ENCODE results near the gene LRSAM1.

Gene LRSAM1

DNA sequence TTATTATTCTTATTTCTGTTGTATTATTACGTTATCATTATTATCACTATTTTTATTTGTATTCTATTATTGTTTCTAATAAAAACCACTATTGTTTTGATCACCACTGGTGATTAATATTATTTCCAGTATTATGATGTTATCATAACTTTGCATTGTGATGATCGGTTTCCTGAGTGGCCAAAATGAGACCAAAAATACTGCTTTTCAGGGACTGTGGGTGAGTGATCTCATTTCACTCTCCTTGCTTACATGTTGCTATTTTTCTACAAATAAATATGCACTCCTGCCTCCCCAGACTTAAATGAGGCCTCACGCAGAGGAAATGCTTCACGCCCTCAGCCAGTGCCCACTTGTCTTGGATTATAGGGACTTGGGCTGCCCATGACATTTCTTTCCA, 78.4 kb downstream of the LRSAM1 start:
- Mint-ChIP-seq H3K4me3 (no peak overlapping the region), H3K27ac (ENCODE audit: low read depth) (no peak overlapping the region), H3K27me3 (no peaks in the 10 kb centered on the region), H3K4me1 (no peaks in the 10 kb centered on the region), H3K9me3 (no peaks in the 10 kb centered on the region), H3K36me3 (ENCODE audit: insufficient read depth) (peaks cover 1% of the 10 kb centered on the region)
- DNase-seq (ENCODE audit: low spot score in 2 of 2) (no peak), ATAC-seq (replicated peaks; ENCODE audit: extremely low read depth, poor library complexity, severe bottlenecking) (no peak)

DNA sequence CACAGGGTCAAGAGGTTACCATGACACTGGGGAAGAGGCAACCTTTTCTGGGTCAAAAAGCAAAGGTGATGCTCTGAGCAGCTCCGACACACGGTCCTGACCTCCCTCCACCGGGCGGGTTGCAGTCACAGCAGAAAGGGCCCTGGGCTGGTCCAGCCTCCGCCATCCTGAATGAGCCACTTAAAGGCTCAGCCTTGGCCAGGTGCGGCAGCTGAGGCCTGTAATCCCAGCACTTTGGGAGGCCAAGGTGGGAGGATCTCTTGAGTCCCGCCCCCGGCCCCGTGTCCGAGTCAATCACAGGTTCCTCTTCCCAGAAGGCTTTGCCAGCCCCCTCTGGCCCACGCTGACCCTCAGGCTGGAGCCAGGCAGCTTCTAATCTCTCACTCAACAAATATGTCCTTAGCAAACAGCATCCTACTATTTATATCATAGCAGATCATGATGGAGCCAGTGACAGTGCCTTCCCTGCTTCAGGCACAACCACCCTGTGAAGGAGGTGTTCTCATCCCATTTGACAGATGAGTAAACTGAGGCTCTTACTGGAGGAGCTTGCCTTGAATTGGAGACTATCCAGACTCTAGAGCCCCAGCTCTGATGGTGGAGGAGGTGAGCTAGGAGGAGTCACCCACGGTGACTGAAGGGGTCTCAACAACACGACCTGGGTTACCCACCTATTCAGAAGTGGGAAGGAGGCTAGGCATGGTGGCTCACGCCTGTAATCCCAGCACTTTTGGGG, 79.1 kb downstream of the LRSAM1 start:
- DNase-seq (ENCODE audit: low spot score in 2 of 2) = no peak
- Mint-ChIP-seq H3K27ac (ENCODE audit: low read depth) (no peak overlapping the region), H3K27me3 (no peaks in the 10 kb centered on the region), H3K4me3 (no peak overlapping the region), H3K9me3 (no peaks in the 10 kb centered on the region), H3K36me3 (ENCODE audit: insufficient read depth) (peaks cover 1% of the 10 kb centered on the region), H3K4me1 (no peaks in the 10 kb centered on the region)
- no peak for ATAC-seq (replicated peaks; ENCODE audit: extremely low read depth, poor library complexity, severe bottlenecking)

DNA sequence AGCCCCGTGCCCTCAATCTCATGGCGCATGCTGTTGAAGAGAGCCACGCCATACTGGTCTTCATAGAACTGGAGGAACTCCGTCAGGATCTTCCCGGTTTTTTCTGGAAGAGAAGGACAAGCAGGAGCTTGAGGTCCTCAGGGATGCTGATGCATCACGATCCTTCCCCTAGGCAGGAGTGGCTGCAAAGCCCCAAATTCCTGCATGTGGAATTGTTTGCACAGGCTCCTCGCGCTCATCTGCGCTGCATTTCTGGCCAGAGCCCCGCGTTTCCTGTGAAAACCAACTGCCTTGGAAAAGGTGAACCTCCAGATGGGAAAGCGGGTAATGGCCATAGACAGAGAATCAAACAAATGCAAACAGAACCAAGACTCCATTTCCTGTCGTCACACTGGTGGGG, 80.4 kb downstream of the LRSAM1 start:
- H3K27ac Mint-ChIP-seq (ENCODE audit: low read depth) = no peak overlapping the region

DNA sequence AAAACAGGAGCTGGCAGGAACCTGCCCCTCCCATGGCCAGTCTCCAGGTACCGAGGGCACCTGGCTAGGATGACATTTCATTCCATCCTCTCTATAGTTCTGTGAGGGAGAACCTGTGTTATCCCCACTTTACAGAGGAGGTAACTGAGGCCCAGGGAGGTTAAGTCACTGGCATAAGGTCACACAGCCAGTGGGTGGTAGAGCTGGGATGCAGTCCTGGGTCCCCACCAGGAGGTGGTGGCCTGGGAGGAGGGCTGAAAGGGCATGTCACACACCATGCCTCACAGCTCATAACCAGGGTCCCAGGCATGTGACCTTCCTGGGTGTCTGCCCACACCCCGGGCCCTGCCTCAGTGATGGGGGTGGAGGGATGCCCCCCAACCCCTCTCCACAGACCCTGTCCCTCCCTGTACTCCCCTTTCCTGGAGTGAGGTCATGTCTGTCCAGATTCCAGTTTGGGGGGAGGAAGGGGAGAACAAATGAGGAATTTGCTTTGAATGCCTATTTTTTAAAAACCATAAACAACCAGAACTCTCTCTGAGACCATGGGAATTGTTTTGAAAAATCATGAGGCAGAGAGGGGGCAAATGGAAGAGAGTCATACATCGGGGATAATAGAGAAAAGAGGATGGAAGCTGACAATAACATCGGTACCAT, 83.1 kb downstream of the LRSAM1 start:
- no peak overlapping the region for H3K4me3 Mint-ChIP-seq
- ATAC-seq (replicated peaks; ENCODE audit: extremely low read depth, poor library complexity, severe bottlenecking) = no peak
- no peaks in the 10 kb centered on the region for H3K36me3 Mint-ChIP-seq (ENCODE audit: insufficient read depth)
- no peaks in the 10 kb centered on the region for H3K27me3 Mint-ChIP-seq
- H3K9me3 Mint-ChIP-seq = no peaks in the 10 kb centered on the region
- no peak for DNase-seq (ENCODE audit: low spot score in 2 of 2)
- no peaks in the 10 kb centered on the region for H3K4me1 Mint-ChIP-seq
- no peak overlapping the region for H3K27ac Mint-ChIP-seq (ENCODE audit: low read depth)

More for the DNA sequence above, 80.4 kb downstream of the LRSAM1 start:
- DNase-seq (ENCODE audit: low spot score in 2 of 2) (no peak), ATAC-seq (replicated peaks; ENCODE audit: extremely low read depth, poor library complexity, severe bottlenecking) (no peak)
- Mint-ChIP-seq H3K4me1 (no peaks in the 10 kb centered on the region), H3K9me3 (no peaks in the 10 kb centered on the region), H3K27me3 (no peaks in the 10 kb centered on the region), H3K36me3 (ENCODE audit: insufficient read depth) (no peaks in the 10 kb centered on the region), H3K4me3 (no peak overlapping the region)

DNA sequence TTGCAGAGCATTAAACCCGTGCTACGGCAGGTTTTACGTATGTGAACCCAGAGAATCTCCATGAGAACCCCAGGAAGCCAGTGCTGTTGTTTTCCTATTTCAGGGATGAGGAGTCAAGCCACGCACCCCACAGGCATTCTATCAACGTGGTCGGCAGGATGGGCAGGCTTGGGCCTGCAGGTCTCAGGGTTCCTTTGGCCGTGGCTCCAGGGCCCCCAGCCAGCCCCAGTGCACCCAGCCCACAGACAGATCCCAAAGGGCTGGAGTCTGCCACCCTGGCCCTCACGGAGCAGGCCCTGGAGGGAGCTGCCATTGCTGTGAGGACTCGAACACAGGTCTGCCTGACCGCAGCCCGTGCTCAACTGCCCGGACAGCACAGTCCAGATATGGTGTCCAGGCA, 83.6 kb downstream of the LRSAM1 start:
- no peaks in the 10 kb centered on the region for H3K9me3 Mint-ChIP-seq
- H3K4me3 Mint-ChIP-seq = no peak overlapping the region
- no peaks in the 10 kb centered on the region for H3K36me3 Mint-ChIP-seq (ENCODE audit: insufficient read depth)
- no peak for ATAC-seq (replicated peaks; ENCODE audit: extremely low read depth, poor library complexity, severe bottlenecking)
- DNase-seq (ENCODE audit: low spot score in 2 of 2) = no peak
- no peaks in the 10 kb centered on the region for H3K4me1 Mint-ChIP-seq
- H3K27me3 Mint-ChIP-seq = no peaks in the 10 kb centered on the region
- H3K27ac Mint-ChIP-seq (ENCODE audit: low read depth) = no peak overlapping the region

DNA sequence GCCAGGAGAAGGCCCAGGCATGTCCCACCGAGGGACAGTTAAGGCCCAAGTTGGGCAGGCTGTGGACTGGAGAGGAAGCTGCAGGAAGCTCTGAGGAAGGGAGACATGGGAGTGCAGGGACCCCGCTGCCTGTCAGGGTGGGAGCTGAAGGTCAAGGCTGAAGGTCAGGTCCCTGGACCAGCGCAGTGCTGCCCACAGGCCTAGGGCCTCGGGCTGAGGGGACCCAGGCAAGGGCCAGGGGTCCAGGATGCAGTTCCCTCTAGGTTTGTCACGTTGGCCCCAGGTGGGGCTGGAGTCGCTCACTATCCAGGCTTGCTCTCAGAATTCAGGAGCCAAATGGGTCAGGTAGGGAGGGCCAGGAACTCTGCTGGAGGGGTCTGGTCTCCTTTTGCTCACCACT, 84.1 kb downstream of the LRSAM1 start:
- Mint-ChIP-seq H3K27ac (ENCODE audit: low read depth) (peak overlapping the region; percentile 44), H3K9me3 (no peaks in the 10 kb centered on the region), H3K27me3 (no peaks in the 10 kb centered on the region), H3K4me3 (no peak overlapping the region), H3K4me1 (no peaks in the 10 kb centered on the region), H3K36me3 (ENCODE audit: insufficient read depth) (no peaks in the 10 kb centered on the region)
- DNase-seq (ENCODE audit: low spot score in 2 of 2) (no peak), ATAC-seq (replicated peaks; ENCODE audit: extremely low read depth, poor library complexity, severe bottlenecking) (no peak)

DNA sequence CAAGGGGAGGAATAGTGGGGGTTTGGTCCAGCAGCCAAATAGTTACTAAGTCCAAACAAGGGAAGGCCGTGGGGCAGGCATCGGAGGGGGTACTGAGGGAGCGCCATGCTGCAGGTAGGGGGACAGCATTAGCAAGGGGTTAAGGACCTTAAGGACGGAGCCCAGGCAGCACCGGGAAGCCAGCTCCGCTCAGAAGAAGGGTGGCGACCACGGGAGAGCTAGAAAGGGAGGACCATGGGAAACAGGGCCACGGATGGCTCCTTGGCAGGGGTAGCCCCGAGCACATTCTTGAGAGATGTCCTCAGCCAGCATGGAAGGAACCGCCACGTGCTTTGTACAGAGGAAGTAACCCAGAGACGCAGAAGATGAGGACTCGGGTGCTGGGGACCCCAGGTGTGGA, 84.5 kb downstream of the LRSAM1 start:
- Mint-ChIP-seq H3K4me3 (no peak overlapping the region), H3K4me1 (no peaks in the 10 kb centered on the region), H3K27me3 (no peaks in the 10 kb centered on the region), H3K9me3 (no peaks in the 10 kb centered on the region), H3K27ac (ENCODE audit: low read depth) (peak overlapping the region; percentile 44), H3K36me3 (ENCODE audit: insufficient read depth) (no peaks in the 10 kb centered on the region)
- ATAC-seq (replicated peaks; ENCODE audit: extremely low read depth, poor library complexity, severe bottlenecking) = no peak
- no peak for DNase-seq (ENCODE audit: low spot score in 2 of 2)

DNA sequence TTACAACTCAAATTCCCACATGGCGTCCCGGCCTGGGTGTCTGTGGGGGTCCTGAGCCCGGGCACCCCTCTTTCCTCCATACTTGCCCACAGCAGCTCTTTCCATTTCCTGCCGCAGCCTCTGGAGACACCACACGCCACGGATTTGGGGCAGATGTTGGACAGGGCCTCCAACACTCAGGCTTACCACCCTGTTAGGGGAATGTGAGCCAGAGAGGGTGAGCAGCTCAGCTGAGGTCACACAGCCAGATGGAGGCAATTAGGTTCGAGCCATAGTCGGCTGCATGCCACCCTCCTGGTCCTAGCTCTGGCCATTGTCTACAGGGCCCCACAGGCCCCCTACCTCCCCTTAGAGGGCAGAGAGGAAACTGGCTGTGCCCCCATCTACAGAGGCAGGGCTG, 85.2 kb downstream of the LRSAM1 start:
- no peak overlapping the region for H3K27ac Mint-ChIP-seq (ENCODE audit: low read depth)
- no peaks in the 10 kb centered on the region for H3K27me3 Mint-ChIP-seq
- no peaks in the 10 kb centered on the region for H3K36me3 Mint-ChIP-seq (ENCODE audit: insufficient read depth)
- H3K4me1 Mint-ChIP-seq = no peaks in the 10 kb centered on the region
- no peaks in the 10 kb centered on the region for H3K9me3 Mint-ChIP-seq
- H3K4me3 Mint-ChIP-seq = no peak overlapping the region
- DNase-seq (ENCODE audit: low spot score in 2 of 2) (no peak), ATAC-seq (replicated peaks; ENCODE audit: extremely low read depth, poor library complexity, severe bottlenecking) (no peak)

DNA sequence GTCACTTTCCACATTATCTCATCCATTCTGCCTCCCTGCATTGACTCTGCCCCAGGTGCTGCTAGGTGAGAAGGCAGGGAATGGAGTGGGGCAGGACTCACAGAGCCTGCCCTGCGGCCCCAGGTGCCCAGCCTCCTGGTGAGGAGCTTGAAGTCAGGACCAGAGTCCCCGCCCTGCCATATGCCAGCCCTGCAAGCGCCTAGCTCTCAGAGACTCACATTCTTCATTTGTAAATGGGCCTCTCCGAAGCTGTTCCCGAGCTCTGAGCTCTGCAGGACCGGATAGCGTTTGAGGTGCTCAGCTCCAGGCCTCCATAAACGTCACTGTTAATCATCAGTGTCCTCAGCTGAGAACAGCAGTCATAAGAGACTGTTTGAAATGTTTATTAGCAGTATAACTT, 85.7 kb downstream of the LRSAM1 start:
- DNase-seq (ENCODE audit: low spot score in 2 of 2) (no peak), ATAC-seq (replicated peaks; ENCODE audit: extremely low read depth, poor library complexity, severe bottlenecking) (no peak)
- Mint-ChIP-seq H3K4me3 (no peak overlapping the region), H3K27ac (ENCODE audit: low read depth) (no peak overlapping the region), H3K36me3 (ENCODE audit: insufficient read depth) (no peaks in the 10 kb centered on the region), H3K27me3 (no peaks in the 10 kb centered on the region), H3K4me1 (peaks cover 3% of the 10 kb centered on the region), H3K9me3 (no peaks in the 10 kb centered on the region)

DNA sequence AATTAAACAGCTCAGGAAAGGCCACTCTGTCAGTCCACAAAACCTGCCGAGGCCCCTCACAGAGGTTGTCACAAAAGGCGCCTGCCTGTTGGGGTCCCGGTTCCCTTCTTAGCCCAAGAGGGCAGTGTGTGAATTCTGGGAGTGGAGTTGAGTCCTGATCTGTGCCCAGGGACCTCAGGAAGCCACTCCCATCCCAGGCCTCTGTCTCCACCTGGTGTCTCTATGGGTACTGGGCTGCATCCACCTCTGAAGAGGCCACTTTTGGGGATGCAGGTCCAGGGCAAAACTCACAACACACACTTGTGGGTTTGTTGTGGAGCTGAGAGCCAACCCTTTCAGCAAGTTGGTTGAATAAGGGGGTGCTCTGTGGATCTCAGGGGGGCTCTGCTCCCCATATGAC, 86.5 kb downstream of the LRSAM1 start:
- Mint-ChIP-seq H3K36me3 (ENCODE audit: insufficient read depth) (no peaks in the 10 kb centered on the region), H3K4me3 (no peak overlapping the region), H3K9me3 (no peaks in the 10 kb centered on the region), H3K27me3 (no peaks in the 10 kb centered on the region), H3K27ac (ENCODE audit: low read depth) (no peak overlapping the region), H3K4me1 (peaks cover 5% of the 10 kb centered on the region)
- DNase-seq (ENCODE audit: low spot score in 2 of 2) (no peak), ATAC-seq (replicated peaks; ENCODE audit: extremely low read depth, poor library complexity, severe bottlenecking) (no peak)

DNA sequence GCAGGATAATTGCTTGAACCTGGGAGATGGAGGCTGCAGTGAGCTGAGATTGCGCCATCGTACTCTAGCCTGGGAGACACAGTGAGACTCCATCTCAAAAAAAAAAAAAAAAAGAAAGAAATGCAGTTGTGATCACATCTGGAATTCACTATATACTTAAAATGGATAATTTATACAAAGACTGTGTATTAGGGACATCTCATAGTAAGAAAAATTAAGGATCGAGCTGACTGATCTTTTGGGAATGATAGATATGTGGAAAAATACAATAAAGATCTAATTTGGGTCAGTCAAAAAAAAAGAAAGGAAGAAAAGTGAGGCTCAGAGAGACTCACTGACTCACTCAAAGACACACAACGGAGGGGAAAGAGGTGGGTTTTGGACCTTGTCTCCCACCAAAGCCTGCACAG, 87.5 kb downstream of the LRSAM1 start:
- no peaks in the 10 kb centered on the region for H3K27me3 Mint-ChIP-seq
- H3K4me3 Mint-ChIP-seq = no peak overlapping the region
- no peak for DNase-seq (ENCODE audit: low spot score in 2 of 2)
- no peaks in the 10 kb centered on the region for H3K36me3 Mint-ChIP-seq (ENCODE audit: insufficient read depth)
- no peaks in the 10 kb centered on the region for H3K9me3 Mint-ChIP-seq
- ATAC-seq (replicated peaks; ENCODE audit: extremely low read depth, poor library complexity, severe bottlenecking) = no peak
- H3K4me1 Mint-ChIP-seq = peaks cover 5% of the 10 kb centered on the region
- H3K27ac Mint-ChIP-seq (ENCODE audit: low read depth) = no peak overlapping the region

DNA sequence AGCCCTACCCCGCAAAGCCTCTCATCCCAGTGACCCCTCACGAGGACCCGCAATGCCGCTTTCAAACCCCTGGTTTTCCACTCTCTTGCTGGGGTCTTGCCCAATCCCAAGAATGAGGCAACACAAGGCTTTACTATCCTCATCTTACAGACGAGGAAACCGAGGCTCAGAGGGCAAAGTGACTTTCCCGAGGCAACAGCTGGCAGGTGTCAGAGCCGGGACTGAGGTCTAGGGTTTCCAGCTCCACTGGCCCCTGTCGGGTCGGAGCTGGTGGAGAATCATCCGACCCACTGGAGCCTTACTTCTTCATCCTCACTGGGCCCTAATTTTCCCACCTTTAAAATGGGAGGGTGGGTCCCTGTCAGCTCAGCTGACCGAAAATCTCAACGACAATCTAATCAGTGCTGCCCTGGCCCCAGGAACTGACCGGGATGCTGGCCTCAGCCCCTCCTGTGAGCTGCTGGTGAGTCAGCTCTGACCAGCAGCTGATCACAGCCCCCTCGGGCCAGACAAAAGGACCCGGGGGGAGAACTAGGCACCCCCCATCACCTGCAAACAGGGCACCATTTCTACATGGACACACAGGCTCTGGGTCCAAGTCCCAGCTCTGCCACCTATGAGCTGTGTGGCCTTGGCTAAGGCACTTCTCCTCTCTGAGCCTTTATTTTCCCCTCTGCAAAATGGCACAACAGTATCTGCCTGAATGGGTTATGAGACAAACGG, 88.1 kb downstream of the LRSAM1 start:
- DNase-seq (ENCODE audit: low spot score in 2 of 2) = no peak
- H3K27me3 Mint-ChIP-seq = no peaks in the 10 kb centered on the region
- H3K9me3 Mint-ChIP-seq = no peaks in the 10 kb centered on the region
- ATAC-seq (replicated peaks; ENCODE audit: extremely low read depth, poor library complexity, severe bottlenecking) = no peak
- no peak overlapping the region for H3K27ac Mint-ChIP-seq (ENCODE audit: low read depth)
- no peaks in the 10 kb centered on the region for H3K36me3 Mint-ChIP-seq (ENCODE audit: insufficient read depth)
- H3K4me3 Mint-ChIP-seq = no peak overlapping the region
- H3K4me1 Mint-ChIP-seq = peaks cover 5% of the 10 kb centered on the region

All from central memory CD8-positive, alpha-beta T cell (primary cell).